Osteocyte (in vitro differentiated cells): ENCODE data around the gene OBP2A. TPM values are rescaled to one million over a fixed set of nuclear protein-coding genes. Genes with fewer than 3 reads are reported as not detected.
"Not testable (repeated sequence)": the region's sequence is repeated elsewhere in the genome, so short reads cannot be mapped to it uniquely, and the experiment has no call there.

Source experiments
- DNase-seq: peaks from one replicate; pipeline ENCODE4 v3.0.0; 2021; ENCODE audit warnings: mixed read lengths; ENCODE audit not compliant: unreplicated experiment; ENCODE audit errors: extremely low spot score
- H3K27ac Mint-ChIP-seq: one replicate; pipeline ENCODE4 v1.8.0; 2021; ENCODE audit warnings: mild to moderate bottlenecking, mixed read lengths; ENCODE audit not compliant: unreplicated experiment
- H3K27me3 Mint-ChIP-seq: one replicate; pipeline ENCODE4 v1.8.0; 2021; ENCODE audit warnings: mixed read lengths; ENCODE audit not compliant: unreplicated experiment
- H3K36me3 Mint-ChIP-seq: one replicate; pipeline ENCODE4 v1.8.0; 2021; ENCODE audit warnings: mixed read lengths; ENCODE audit not compliant: unreplicated experiment
- H3K4me1 Mint-ChIP-seq: one replicate; pipeline ENCODE4 v1.8.0; 2021; ENCODE audit warnings: mixed read lengths; ENCODE audit not compliant: unreplicated experiment
- H3K4me3 Mint-ChIP-seq: one replicate; pipeline ENCODE4 v1.8.0; 2021; ENCODE audit warnings: mild to moderate bottlenecking, moderate library complexity, mixed read lengths; ENCODE audit not compliant: unreplicated experiment
- H3K9me3 Mint-ChIP-seq: one replicate; pipeline ENCODE4 v1.8.0; 2021; ENCODE audit warnings: mixed read lengths; ENCODE audit not compliant: unreplicated experiment
- total RNA-seq: library from RNA; stranded (reverse); gene quantifications from 2 replicates; pipeline ENCODE4 v1.2.1, GENCODE V29; 2021
- TF ChIP-seq, protein P1 (sequence below): fragments of 200-600 bp; sonication (generic); IDR thresholded peaks from 2 replicates; pipeline ENCODE4 v1.5.0; 2021; ENCODE audit warnings: antibody characterized with exemption, mild to moderate bottlenecking, moderate library complexity

The OBP2A gene
- total RNA-seq, 1 donor from 2014 or later = not detected

DNA sequence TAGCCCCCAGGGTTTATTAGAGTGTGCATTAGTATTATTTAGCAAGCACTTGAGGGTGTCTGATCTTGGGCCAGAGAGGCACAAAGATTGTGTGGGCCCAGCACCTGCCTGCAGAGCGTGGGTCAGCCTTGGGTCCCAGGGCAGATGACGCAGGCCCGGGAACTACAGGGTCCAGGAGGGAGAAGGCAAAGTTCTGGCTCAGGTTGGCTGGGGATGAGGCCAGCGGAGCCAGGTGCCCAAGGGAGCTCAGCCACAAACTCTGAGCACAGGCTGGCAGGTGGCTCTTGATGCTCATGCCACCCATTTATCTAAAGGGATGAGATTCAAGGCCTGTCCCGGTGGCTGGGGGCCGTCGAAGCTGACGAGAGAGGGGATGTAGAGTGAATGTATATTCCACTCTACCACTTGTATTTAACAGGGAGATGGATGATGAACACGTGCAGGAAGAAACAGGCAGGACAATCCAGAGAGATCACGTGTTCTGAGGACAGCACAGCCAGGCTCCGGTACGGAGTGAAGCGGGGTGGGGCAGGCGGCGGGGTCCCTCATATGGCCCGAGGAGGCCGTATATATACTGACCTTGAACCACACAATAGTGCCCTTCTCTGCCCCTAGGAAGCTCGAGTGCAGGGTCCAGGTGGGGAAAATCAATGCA, 818 bp upstream of the OBP2A start:
- TF ChIP-seq, protein P1, sequence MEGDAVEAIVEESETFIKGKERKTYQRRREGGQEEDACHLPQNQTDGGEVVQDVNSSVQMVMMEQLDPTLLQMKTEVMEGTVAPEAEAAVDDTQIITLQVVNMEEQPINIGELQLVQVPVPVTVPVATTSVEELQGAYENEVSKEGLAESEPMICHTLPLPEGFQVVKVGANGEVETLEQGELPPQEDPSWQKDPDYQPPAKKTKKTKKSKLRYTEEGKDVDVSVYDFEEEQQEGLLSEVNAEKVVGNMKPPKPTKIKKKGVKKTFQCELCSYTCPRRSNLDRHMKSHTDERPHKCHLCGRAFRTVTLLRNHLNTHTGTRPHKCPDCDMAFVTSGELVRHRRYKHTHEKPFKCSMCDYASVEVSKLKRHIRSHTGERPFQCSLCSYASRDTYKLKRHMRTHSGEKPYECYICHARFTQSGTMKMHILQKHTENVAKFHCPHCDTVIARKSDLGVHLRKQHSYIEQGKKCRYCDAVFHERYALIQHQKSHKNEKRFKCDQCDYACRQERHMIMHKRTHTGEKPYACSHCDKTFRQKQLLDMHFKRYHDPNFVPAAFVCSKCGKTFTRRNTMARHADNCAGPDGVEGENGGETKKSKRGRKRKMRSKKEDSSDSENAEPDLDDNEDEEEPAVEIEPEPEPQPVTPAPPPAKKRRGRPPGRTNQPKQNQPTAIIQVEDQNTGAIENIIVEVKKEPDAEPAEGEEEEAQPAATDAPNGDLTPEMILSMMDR = no peak
- Mint-ChIP-seq H3K9me3 (peaks cover 8% of the 10 kb centered on the region), H3K27me3 (peaks cover 19% of the 10 kb centered on the region), H3K36me3 (no peaks in the 10 kb centered on the region), H3K4me1 (no peaks in the 10 kb centered on the region), H3K27ac (no peak overlapping the region), H3K4me3 (no peak overlapping the region)
- DNase-seq = no peak

DNA sequence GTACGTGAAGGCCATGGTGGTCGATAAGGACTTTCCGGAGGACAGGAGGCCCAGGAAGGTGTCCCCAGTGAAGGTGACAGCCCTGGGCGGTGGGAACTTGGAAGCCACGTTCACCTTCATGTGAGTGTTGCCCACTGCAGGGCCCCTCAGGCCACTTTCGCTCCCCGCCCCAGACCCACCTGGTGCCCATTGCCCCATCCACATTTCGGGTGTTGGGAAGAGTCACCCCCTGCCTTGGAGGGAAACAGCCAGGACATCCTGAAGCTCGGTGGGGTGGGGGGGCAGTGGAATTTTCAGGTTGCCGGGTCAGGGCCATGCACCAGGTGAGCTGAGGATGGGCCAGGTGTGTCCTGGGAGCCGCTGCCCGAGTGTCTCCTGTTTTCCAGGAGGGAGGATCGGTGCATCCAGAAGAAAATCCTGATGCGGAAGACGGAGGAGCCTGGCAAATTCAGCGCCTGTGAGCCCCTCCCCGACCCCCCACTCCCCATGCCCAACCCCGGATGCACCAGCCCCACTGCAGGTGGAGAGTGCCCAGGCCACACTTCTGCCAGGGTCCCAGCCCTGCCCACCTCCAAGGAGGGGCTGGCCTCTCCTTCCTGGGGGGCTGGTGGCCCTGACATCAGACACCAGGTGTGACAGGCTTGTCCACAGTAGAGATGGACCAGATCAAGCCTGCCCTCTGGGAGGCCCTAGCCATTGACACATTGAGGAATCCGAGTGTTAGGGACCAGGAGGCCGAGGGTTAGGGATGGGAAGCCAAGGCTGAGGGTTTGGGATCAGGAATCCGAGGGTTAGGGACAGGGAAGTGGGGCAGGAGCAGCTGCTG, 1.1 kb downstream of the OBP2A start:
- H3K4me1 Mint-ChIP-seq, H3K36me3 Mint-ChIP-seq, H3K4me3 Mint-ChIP-seq, H3K27ac Mint-ChIP-seq, DNase-seq, H3K9me3 Mint-ChIP-seq: not testable (repeated sequence)
- H3K27me3 Mint-ChIP-seq = peaks cover 14% of the 10 kb centered on the region

DNA sequence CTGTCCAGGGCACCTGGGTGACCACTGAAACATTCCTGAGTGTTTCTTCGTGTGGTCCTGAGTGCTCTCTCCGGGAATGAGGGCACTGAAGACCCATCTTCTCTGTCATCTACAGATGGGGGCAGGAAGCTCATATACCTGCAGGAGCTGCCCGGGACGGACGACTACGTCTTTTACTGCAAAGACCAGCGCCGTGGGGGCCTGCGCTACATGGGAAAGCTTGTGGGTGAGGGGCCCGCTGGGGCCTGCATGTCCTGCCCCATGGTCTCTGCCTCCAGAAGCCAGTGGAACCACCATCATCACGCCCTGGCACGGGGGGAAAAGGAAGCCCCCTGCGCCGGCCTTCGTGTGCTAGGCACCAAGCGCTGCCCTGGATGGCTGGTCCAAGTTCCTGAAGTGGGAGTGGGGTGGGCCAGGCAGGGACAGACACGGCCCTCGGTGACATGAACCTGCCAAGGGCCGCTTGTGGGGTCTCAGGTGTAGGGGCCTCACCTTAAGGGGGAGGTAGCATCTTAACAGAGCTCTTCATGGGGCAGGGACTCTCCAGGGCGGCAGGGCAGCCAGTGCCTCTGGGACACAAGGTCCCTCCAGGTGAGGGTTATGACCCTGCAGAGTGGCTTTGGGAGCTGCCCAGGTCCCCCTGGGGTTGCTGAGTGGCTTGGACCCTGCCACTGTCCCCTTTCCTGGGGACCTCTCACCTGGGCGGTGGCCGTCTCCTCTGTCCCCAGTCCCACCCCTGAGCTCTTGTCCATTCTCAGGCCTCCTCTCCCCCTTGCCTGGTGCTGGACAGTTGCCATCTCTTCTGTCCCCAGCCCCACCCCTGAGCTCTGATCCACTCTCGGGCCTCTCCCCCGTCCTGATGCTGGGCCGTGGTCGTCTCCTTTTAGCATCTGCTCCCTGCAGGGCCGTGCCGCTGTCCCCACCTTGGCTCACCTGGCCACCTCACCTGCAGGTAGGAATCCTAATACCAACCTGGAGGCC, 2.1 kb downstream of the OBP2A start:
- Mint-ChIP-seq H3K9me3 (peaks cover 4% of the 10 kb centered on the region), H3K4me3 (no peak overlapping the region), H3K4me1 (no peaks in the 10 kb centered on the region), H3K36me3 (no peaks in the 10 kb centered on the region), H3K27ac (no peak overlapping the region), H3K27me3 (peaks cover 8% of the 10 kb centered on the region)
- no peak for DNase-seq
- TF ChIP-seq, protein P1 = no peak

DNA sequence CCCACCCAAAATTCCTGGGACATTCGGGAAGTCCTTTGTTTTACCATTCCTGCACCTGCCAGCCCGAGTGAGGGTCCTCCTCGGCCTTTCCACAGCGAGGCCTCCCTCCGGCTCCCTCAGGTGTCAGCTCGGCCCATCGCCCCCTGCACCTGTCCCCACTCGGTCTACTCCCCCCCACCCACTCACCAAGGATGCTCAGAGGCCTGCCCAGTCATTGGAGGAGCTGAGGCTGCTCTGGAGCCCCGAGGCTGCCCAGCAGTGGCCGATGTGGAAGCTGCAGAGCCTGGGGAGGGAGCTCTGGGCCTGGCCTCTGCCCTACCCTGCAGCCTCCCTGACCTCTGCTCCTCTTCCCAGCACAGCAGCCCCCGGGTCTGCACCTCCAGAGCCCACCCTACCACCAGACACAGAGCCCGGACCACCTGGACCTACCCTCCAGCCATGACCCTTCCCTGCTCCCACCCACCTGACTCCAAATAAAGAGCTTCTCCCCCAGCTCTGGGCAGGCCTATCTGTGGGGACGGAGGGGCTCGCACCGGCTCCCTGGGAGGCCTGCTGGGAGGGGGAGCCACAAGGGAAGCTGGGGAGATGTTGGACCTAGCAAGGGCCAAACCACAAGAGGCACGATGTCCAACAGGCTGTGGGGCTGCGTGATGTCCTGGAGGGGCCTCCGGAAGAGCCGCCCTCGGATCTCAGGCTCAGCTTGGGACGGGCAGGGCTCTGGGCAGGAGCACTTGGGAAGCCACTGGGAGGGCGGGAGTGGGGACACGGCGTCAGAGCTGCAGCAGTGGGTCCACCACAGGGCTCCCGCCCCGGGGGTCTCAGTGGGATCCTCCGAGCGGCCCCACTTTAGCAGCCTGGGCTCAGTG, 3.8 kb downstream of the OBP2A start:
- H3K27ac Mint-ChIP-seq, H3K36me3 Mint-ChIP-seq, DNase-seq, H3K9me3 Mint-ChIP-seq, H3K4me1 Mint-ChIP-seq, H3K4me3 Mint-ChIP-seq, H3K27me3 Mint-ChIP-seq: not testable (repeated sequence)

DNA sequence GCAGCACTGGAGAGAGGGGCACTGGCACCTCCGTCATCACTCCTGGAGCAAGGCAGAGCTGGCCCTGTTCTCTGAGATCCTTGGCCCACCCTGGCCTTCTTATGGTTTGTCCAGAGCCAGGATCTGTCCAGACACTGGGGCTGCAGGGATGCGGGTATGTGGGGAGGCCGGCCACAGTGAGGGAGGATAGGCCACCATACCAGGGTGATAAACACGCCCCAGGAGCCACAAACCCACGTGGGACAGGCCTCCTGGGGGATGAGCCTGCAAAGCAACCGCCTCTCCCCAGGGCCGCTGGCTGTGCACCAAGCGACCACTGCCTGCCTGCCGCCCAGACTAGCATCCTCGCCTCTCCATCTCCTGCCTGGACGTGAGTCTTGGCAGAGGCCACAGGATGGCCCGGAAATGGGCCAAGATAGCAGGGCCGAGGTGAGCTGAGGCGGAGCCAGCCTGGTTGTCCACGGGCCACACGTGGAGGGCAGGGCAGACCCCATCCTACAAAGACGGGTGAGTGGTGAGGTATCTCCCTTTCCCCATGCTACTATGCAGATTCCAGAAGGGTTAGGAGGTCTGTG, 4.5 kb downstream of the OBP2A start:
- peaks cover 3% of the 10 kb centered on the region for H3K27me3 Mint-ChIP-seq
- H3K9me3 Mint-ChIP-seq = no peaks in the 10 kb centered on the region
- H3K27ac Mint-ChIP-seq = no peak overlapping the region
- H3K4me3 Mint-ChIP-seq = no peak overlapping the region
- no peak for DNase-seq
- no peaks in the 10 kb centered on the region for H3K4me1 Mint-ChIP-seq
- TF ChIP-seq, protein P1 = no peak
- no peaks in the 10 kb centered on the region for H3K36me3 Mint-ChIP-seq
